Central memory CD8-positive, alpha-beta T cell (primary cell): ENCODE results near the gene GPR156.
"Not testable (repeated sequence)": the region's sequence is repeated elsewhere in the genome, so short reads cannot be mapped to it uniquely, and the experiment has no call there.

Source experiments
- ATAC-seq: fragments of 150-1000 bp; cut with Tn5 transposase; replicated peaks from 2 replicates; pipeline ENCODE4 v1.10.0; 2022; ENCODE audit warnings: mild to moderate bottlenecking, moderate FRiP score, moderate number of reproducible peaks; ENCODE audit not compliant: poor library complexity, severe bottlenecking; ENCODE audit errors: extremely low read depth
- DNase-seq, 2 donors: peaks; one replicate each; pipeline ENCODE4 v3.0.0; 2021; ENCODE audit warnings: low spot score in 2 of 2
- H3K27ac Mint-ChIP-seq: one replicate; pipeline ENCODE4 v1.8.0; 2022; ENCODE audit warnings: low read depth, mild to moderate bottlenecking, moderate library complexity, mixed read lengths
- H3K27me3 Mint-ChIP-seq: one replicate; pipeline ENCODE4 v1.8.0; 2022; ENCODE audit warnings: mixed read lengths
- H3K36me3 Mint-ChIP-seq: one replicate; pipeline ENCODE4 v1.8.0; 2022; ENCODE audit warnings: mild to moderate bottlenecking, moderate library complexity, mixed read lengths; ENCODE audit not compliant: insufficient read depth
- H3K4me1 Mint-ChIP-seq: one replicate; pipeline ENCODE4 v1.8.0; 2022; ENCODE audit warnings: mixed read lengths
- H3K4me3 Mint-ChIP-seq: one replicate; pipeline ENCODE4 v1.8.0; 2022; ENCODE audit warnings: mild to moderate bottlenecking, moderate library complexity, mixed read lengths
- H3K9me3 Mint-ChIP-seq: one replicate; pipeline ENCODE4 v1.8.0; 2022; ENCODE audit warnings: mixed read lengths

GPR156 gene

GRCh38 chr3:120298996-120299395, 14.0 kb upstream of the GPR156 start:
- H3K27me3 Mint-ChIP-seq = peaks cover 15% of the 10 kb centered on the region
- no peak for ATAC-seq

GRCh38 chr3:120291552-120291951, 6.5 kb upstream of the GPR156 start:
- H3K27me3 Mint-ChIP-seq = peaks cover 70% of the 10 kb centered on the region
- not testable (repeated sequence) for DNase-seq, H3K4me3 Mint-ChIP-seq, H3K36me3 Mint-ChIP-seq, H3K27ac Mint-ChIP-seq, ATAC-seq, H3K4me1 Mint-ChIP-seq, H3K9me3 Mint-ChIP-seq

More at GRCh38 chr3:120298996-120299395, 14.0 kb upstream of the GPR156 start:
- no peak overlapping the region for H3K4me3 Mint-ChIP-seq
- no peak overlapping the region for H3K27ac Mint-ChIP-seq
- DNase-seq = no peak
- H3K9me3 Mint-ChIP-seq = no peaks in the 10 kb centered on the region
- H3K4me1 Mint-ChIP-seq = no peaks in the 10 kb centered on the region
- no peaks in the 10 kb centered on the region for H3K36me3 Mint-ChIP-seq

- ATAC-seq (no peak), DNase-seq (no peak)
- Mint-ChIP-seq H3K9me3 (peaks cover 10% of the 10 kb centered on the region), H3K27ac (no peak overlapping the region), H3K36me3 (no peaks in the 10 kb centered on the region), H3K4me1 (no peaks in the 10 kb centered on the region), H3K4me3 (no peak overlapping the region), H3K27me3 (peaks cover 82% of the 10 kb centered on the region)
These were observed 4.6 kb upstream of the GPR156 start for GRCh38 chr3:120289636-120290035.

DNA sequence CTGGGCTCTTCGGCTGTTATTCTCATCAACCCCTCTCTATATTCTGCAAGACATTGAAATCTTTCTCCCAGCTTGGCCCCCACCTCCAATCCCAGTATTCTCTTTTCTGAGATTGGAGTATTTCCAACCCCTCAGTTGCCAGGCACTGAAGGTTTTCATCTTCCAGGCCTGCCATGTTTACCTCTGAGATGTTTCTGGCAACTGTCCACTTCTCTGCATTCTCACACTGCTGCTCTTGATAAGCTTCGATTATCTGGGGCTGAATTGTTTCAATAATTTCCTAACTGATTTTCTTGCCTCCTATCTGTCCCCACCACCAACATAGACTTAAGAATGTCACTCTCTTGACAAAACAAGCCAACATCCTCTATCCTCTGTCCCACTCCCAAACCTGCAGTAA, 1.4 kb upstream of the GPR156 start:
- Mint-ChIP-seq H3K4me1 (no peaks in the 10 kb centered on the region), H3K27me3 (peaks cover 84% of the 10 kb centered on the region), H3K4me3 (no peak overlapping the region), H3K9me3 (no peaks in the 10 kb centered on the region), H3K27ac (no peak overlapping the region), H3K36me3 (no peaks in the 10 kb centered on the region)
- ATAC-seq (no peak), DNase-seq (no peak)

DNA sequence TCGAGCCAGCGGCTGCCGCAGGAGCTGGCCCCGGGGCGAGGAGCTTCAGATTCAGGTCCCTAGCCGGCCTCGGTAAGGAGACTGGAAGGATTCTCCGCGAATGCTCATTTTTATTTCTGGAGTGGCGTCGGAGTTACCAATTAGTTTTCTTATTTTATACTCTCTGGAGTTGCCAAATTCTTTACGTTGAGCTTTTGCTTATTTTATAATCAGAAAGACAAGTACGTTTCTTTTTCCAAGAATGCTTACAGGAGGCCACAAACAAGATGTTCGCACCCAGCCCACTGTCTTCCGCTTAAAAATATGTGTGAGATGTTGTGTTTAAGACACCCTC, 453 bp upstream of the GPR156 start:
- Mint-ChIP-seq H3K27ac (no peak overlapping the region), H3K4me3 (no peak overlapping the region), H3K9me3 (no peaks in the 10 kb centered on the region)

DNA sequence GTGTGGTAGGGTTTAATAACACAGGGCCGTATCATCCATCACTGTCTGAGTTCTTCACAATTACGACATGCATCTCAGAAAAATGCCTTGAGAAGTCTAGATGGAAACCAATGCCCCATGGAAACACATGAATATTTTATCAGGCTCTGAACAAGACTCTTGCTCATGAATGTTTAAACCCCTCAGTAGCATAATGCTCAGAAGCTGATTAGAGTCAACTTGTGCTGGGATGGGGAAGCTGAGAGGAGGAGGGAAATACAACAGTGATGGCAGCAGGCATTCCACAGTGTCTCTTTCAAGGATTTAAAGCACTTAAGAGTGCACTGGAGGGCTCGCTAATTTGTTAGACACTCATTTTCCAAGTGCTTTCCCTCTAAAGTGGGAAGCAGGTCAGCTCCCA, 3.8 kb downstream of the GPR156 start:
- Mint-ChIP-seq H3K4me1 (no peaks in the 10 kb centered on the region), H3K36me3 (no peaks in the 10 kb centered on the region), H3K27ac (no peak overlapping the region), H3K9me3 (no peaks in the 10 kb centered on the region), H3K27me3 (peaks cover 80% of the 10 kb centered on the region), H3K4me3 (no peak overlapping the region)
- no peak for ATAC-seq
- DNase-seq = no peak

More for the DNA sequence above, 453 bp upstream of the GPR156 start:
- Mint-ChIP-seq H3K36me3 (no peaks in the 10 kb centered on the region), H3K27me3 (peaks cover 84% of the 10 kb centered on the region), H3K4me1 (no peaks in the 10 kb centered on the region)
- no peak for ATAC-seq
- no peak for DNase-seq

DNA sequence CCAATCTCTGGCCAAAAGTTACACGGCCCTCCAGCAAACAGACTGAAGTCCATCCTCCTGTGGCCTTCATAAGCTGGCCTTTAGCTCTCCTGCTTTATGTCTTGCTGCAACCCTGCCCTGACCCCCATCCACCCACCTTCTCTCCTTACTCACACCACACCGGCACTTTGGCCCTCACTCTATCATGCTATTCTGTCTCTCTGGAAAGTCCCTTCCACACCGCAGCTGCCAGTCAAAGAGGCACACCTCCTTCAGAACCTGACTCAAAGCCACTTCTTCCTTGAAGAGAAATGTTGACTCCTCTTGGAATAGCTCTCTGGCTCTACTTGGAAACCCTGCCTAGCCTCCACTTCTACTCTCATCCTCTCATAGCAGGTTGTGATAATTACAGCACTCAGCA, 4.5 kb downstream of the GPR156 start:
- no peak overlapping the region for H3K4me3 Mint-ChIP-seq
- H3K27me3 Mint-ChIP-seq = peaks cover 80% of the 10 kb centered on the region
- ATAC-seq (no peak), DNase-seq (no peak)
- no peaks in the 10 kb centered on the region for H3K36me3 Mint-ChIP-seq
- H3K27ac Mint-ChIP-seq = no peak overlapping the region
- no peaks in the 10 kb centered on the region for H3K9me3 Mint-ChIP-seq
- no peaks in the 10 kb centered on the region for H3K4me1 Mint-ChIP-seq

DNA sequence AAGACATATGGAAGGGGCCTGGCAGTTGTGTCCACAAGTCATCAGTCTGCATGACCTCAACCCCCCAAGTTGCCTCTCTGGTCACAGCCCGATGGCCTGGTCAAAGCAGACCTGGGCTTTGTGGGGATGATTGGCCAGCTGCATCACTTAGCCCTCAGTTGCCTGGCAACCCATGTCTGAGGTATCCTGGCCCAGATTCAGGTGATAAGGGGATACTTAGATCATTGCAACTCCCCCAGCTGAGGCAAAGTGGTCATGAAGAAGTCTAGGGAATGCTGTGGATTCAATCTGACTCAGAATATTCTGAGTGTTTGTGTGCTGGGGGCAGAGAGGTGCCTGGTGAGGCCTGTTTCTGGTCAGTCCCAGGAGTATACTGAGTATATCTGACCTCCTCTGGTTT, 5.0 kb downstream of the GPR156 start:
- no peaks in the 10 kb centered on the region for H3K9me3 Mint-ChIP-seq
- H3K27me3 Mint-ChIP-seq = peaks cover 81% of the 10 kb centered on the region
- no peak overlapping the region for H3K27ac Mint-ChIP-seq
- no peaks in the 10 kb centered on the region for H3K4me1 Mint-ChIP-seq
- H3K36me3 Mint-ChIP-seq = no peaks in the 10 kb centered on the region
- ATAC-seq (no peak), DNase-seq (no peak)
- no peak overlapping the region for H3K4me3 Mint-ChIP-seq

DNA sequence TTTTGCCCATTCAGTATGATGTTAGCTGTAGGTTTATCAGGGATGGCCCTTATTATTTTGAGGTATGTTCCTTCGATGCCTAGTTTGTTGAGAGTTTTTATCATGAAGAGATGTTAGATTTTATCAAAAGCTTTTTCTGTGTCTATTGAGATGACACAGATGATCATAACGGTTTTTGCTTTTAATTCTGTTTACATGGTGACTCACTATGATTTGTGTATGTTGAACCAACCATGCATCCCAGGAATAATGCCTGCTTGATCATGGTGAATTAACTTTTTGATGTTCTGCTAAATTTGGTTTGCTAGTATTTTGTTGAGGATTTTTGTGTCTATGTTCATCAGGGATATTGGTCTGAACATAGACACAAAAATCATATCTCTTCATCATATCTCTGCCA, 8.3 kb downstream of the GPR156 start:
- Mint-ChIP-seq H3K4me3 (no peak overlapping the region), H3K27me3 (peaks cover 59% of the 10 kb centered on the region), H3K9me3 (no peaks in the 10 kb centered on the region), H3K4me1 (no peaks in the 10 kb centered on the region), H3K36me3 (no peaks in the 10 kb centered on the region), H3K27ac (no peak overlapping the region)
- DNase-seq (no peak), ATAC-seq (no peak)

- Mint-ChIP-seq H3K4me1 (no peaks in the 10 kb centered on the region), H3K27me3 (peaks cover 48% of the 10 kb centered on the region), H3K9me3 (no peaks in the 10 kb centered on the region), H3K4me3 (no peak overlapping the region), H3K27ac (no peak overlapping the region), H3K36me3 (no peaks in the 10 kb centered on the region)
- ATAC-seq (no peak), DNase-seq (no peak)
These were observed 9.4 kb downstream of the GPR156 start for GRCh38 chr3:120275618-120276017.

GRCh38 chr3:120274739-120275167, 10.3 kb downstream of the GPR156 start:
- Mint-ChIP-seq H3K27me3 (peaks cover 44% of the 10 kb centered on the region), H3K4me1 (no peaks in the 10 kb centered on the region), H3K9me3 (no peaks in the 10 kb centered on the region), H3K4me3 (no peak overlapping the region), H3K36me3 (no peaks in the 10 kb centered on the region), H3K27ac (no peak overlapping the region)
- ATAC-seq = no peak
- no peak for DNase-seq

DNA sequence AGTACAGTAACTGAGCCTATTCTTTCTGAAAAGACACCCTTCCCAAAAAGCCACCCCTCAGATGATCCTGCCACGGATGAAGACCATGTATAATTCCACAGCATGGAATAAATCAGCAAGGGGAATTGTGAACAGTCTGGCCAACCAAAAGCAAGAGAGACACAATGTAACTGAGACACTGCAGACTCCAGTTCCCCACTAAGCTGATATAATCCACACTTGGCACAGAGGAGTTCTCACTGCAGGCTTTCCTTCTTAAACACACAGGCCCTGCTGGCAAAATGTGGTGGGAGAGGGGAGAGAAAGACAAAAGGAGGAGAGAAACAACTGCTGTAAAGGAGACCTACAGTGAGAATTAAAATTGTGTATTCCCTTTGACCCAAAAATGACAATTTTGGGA, 12.7 kb downstream of the GPR156 start:
- no peak for ATAC-seq
- no peaks in the 10 kb centered on the region for H3K4me1 Mint-ChIP-seq
- H3K9me3 Mint-ChIP-seq = no peaks in the 10 kb centered on the region
- H3K36me3 Mint-ChIP-seq = no peaks in the 10 kb centered on the region
- H3K27ac Mint-ChIP-seq = no peak overlapping the region
- peaks cover 32% of the 10 kb centered on the region for H3K27me3 Mint-ChIP-seq
- H3K4me3 Mint-ChIP-seq = no peak overlapping the region
- DNase-seq = no peak

DNA sequence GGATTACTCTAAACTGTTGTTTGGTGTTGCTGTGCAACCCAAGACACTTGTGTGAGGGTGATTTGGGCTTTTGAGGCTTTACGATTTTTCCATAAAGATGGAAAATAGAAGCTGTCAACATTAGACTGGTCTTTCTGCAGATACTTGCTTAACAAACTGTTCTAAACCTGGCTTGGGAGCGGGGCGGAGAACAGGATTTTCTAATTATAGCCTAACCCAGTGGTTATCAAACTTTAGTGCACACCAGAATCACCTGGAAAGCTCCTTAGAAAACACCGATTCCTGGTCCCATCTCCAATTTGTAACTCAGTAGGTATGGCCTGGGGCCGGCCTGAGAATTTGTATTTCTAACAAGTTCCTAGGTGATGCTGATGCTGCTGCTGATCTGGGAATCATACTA, 19.0 kb downstream of the GPR156 start:
- no peak for DNase-seq
- no peak overlapping the region for H3K4me3 Mint-ChIP-seq
- H3K27me3 Mint-ChIP-seq = peaks cover 26% of the 10 kb centered on the region
- H3K36me3 Mint-ChIP-seq = no peaks in the 10 kb centered on the region
- no peak overlapping the region for H3K27ac Mint-ChIP-seq
- H3K9me3 Mint-ChIP-seq = no peaks in the 10 kb centered on the region
- H3K4me1 Mint-ChIP-seq = no peaks in the 10 kb centered on the region
- no peak for ATAC-seq

DNA sequence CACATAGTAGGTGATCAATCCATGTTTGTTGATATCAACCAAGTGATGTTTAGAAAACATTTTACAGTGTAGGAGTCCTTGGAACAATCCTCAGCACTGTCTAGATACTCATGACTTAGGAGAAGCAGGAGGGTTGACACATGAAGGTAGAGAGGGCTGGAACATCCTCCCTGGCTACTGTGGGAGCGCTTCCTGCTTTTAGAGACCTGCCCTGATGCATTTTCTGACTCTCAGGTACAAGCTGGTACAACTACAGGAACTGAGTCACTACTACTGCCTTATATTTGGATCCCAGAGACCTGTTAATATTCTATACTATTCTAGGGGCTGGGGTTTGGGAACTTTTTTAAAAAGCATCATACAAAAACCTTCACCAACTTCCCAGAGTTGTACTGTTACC, 20.1 kb downstream of the GPR156 start:
- H3K27ac Mint-ChIP-seq = no peak overlapping the region
- no peak overlapping the region for H3K4me3 Mint-ChIP-seq
- peaks cover 26% of the 10 kb centered on the region for H3K27me3 Mint-ChIP-seq
- H3K4me1 Mint-ChIP-seq = no peaks in the 10 kb centered on the region
- no peaks in the 10 kb centered on the region for H3K9me3 Mint-ChIP-seq
- ATAC-seq (no peak), DNase-seq (no peak)
- H3K36me3 Mint-ChIP-seq = peaks cover 2% of the 10 kb centered on the region
